Trophoblast cell (in vitro differentiated cells and primary cell): ENCODE results near the gene AKR1C2.
"Not testable (repeated sequence)": the region's sequence is repeated elsewhere in the genome, so short reads cannot be mapped to it uniquely, and the experiment has no call there.

Source experiments
- DNase-seq, 2 donors: peaks; one replicate each; pipeline ENCODE4 v3.0.0-alpha.2; 2016
- H2AFZ ChIP-seq: 2 replicates; pipeline ENCODE4 v1.6.1; 2013; ENCODE audit warnings: low read length, moderate library complexity, mild to moderate bottlenecking; ENCODE audit not compliant: insufficient read depth, poor library complexity
- H2AK5ac ChIP-seq: 2 replicates; pipeline ENCODE4 v1.6.1; 2013; ENCODE audit warnings: mild to moderate bottlenecking, low read length
- H2BK120ac ChIP-seq: 2 replicates; pipeline ENCODE4 v1.6.1; 2013; ENCODE audit warnings: low read length, mild to moderate bottlenecking, moderate library complexity; ENCODE audit not compliant: insufficient read depth, poor library complexity
- H2BK12ac ChIP-seq: 2 replicates; pipeline ENCODE4 v1.6.1; 2013; ENCODE audit warnings: mild to moderate bottlenecking, low read length, moderate library complexity
- H2BK5ac ChIP-seq: 2 replicates; pipeline ENCODE4 v1.6.1; 2013; ENCODE audit warnings: low read length, low read depth, moderate library complexity, mild to moderate bottlenecking; ENCODE audit not compliant: poor library complexity
- H3K14ac ChIP-seq: 2 replicates; pipeline ENCODE4 v1.6.1; 2013; ENCODE audit warnings: mild to moderate bottlenecking, low read length
- H3K18ac ChIP-seq: 2 replicates; pipeline ENCODE4 v1.6.1; 2013; ENCODE audit warnings: mild to moderate bottlenecking, low read length
- H3K23ac ChIP-seq: 2 replicates; pipeline ENCODE4 v1.6.1; 2013; ENCODE audit warnings: low read length
- H3K27ac ChIP-seq: 2 replicates; pipeline ENCODE4 v1.5.1; 2013; ENCODE audit warnings: low read depth, mild to moderate bottlenecking, inconsistent platforms, low read length, moderate library complexity
- H3K27me3 ChIP-seq: 2 replicates; pipeline ENCODE4 v1.6.1; 2013; ENCODE audit warnings: inconsistent platforms, mild to moderate bottlenecking, low read length, moderate library complexity; ENCODE audit not compliant: insufficient read depth
- H3K36me3 ChIP-seq, 2 experiments: 1 replicate in 1 of 2; 2 replicates in 1 of 2; pipeline ENCODE4 v1.6.1; 2013; ENCODE audit warnings: low read length in 2 of 2, mild to moderate bottlenecking in 2 of 2, moderate library complexity in 1 of 2; ENCODE audit not compliant: insufficient read depth in 2 of 2, control insufficient read depth in 1 of 2
- H3K4ac ChIP-seq: 2 replicates; pipeline ENCODE4 v1.6.1; 2013; ENCODE audit warnings: low read depth, mild to moderate bottlenecking, low read length, moderate library complexity
- H3K4me1 ChIP-seq, 2 experiments: 1 replicate in 1 of 2; 2 replicates in 1 of 2; pipeline ENCODE4 v1.6.1; 2013; ENCODE audit warnings: low read length in 2 of 2, mild to moderate bottlenecking in 2 of 2, moderate library complexity in 1 of 2; ENCODE audit not compliant: insufficient read depth in 2 of 2, control insufficient read depth in 1 of 2
- H3K4me2 ChIP-seq: 2 replicates; pipeline ENCODE4 v1.6.1; 2013; ENCODE audit warnings: inconsistent platforms, mild to moderate bottlenecking, low read length, moderate library complexity
- H3K4me3 ChIP-seq: 2 replicates; pipeline ENCODE4 v1.5.1; 2013; ENCODE audit warnings: mild to moderate bottlenecking, low read depth, low read length, inconsistent platforms
- H3K79me1 ChIP-seq: one replicate; pipeline ENCODE4 v1.6.1; 2013; ENCODE audit warnings: low read length
- H3K79me2 ChIP-seq: 2 replicates; pipeline ENCODE4 v1.6.1; 2013; ENCODE audit warnings: low read length, mild to moderate bottlenecking; ENCODE audit not compliant: control insufficient read depth, insufficient read depth, poor library complexity
- H3K9ac ChIP-seq: 2 replicates; pipeline ENCODE4 v1.6.1; 2013; ENCODE audit warnings: mild to moderate bottlenecking, low read length
- H3K9me3 ChIP-seq: 2 replicates; pipeline ENCODE4 v1.6.1; 2013; ENCODE audit warnings: low read depth, mild to moderate bottlenecking, control low read depth, inconsistent platforms, low read length; ENCODE audit not compliant: insufficient read depth
- H4K12ac ChIP-seq: 2 replicates; pipeline ENCODE4 v1.6.1; 2013; ENCODE audit warnings: low read depth, mild to moderate bottlenecking, low read length, moderate library complexity
- H4K8ac ChIP-seq: 2 replicates; pipeline ENCODE4 v1.6.1; 2013; ENCODE audit warnings: low read depth, mild to moderate bottlenecking, low read length, moderate library complexity
- H4K91ac ChIP-seq: one replicate; pipeline ENCODE4 v1.6.1; 2013; ENCODE audit warnings: low read depth, mild to moderate bottlenecking, low read length, moderate library complexity
- WGBS: extraction: QIAGEN DNeasy Blood & Tissue Kit; methylation state at CpG from one replicate; pipeline ENCODE4 v1.1.7; 2013; ENCODE audit warnings: missing lambda C conversion rate; ENCODE audit not compliant: insufficient read length, insufficient coverage; ENCODE audit errors: extremely low coverage; 5-methylcytosine and 5-hydroxymethylcytosine counted together

Gene AKR1C2

GRCh38 chr10:5008857-5009548 lies 5.3 kb upstream of the AKR1C2 start:
- not testable (repeated sequence) for H4K91ac ChIP-seq, H3K4me1 ChIP-seq, H3K27ac ChIP-seq, H3K79me2 ChIP-seq, H3K9ac ChIP-seq, H2AK5ac ChIP-seq, H3K4me2 ChIP-seq, H3K79me1 ChIP-seq, H3K23ac ChIP-seq, H2BK5ac ChIP-seq, H3K9me3 ChIP-seq, H3K27me3 ChIP-seq, H3K4ac ChIP-seq, H2BK12ac ChIP-seq, H3K14ac ChIP-seq, H3K4me3 ChIP-seq, H2AFZ ChIP-seq, H4K12ac ChIP-seq, H3K18ac ChIP-seq, H2BK120ac ChIP-seq, DNase-seq, H3K36me3 ChIP-seq, H4K8ac ChIP-seq
- no CpG with 5 or more reads among the region's 4 CpGs for WGBS

- not testable (repeated sequence) for H3K14ac ChIP-seq, H2BK12ac ChIP-seq, H3K4me2 ChIP-seq, H3K79me1 ChIP-seq, H3K27me3 ChIP-seq, H3K18ac ChIP-seq, H3K9ac ChIP-seq, H4K8ac ChIP-seq, H3K4me3 ChIP-seq, H3K4me1 ChIP-seq, H3K23ac ChIP-seq, H3K79me2 ChIP-seq, H2BK5ac ChIP-seq, H2AK5ac ChIP-seq, H4K91ac ChIP-seq, DNase-seq, H3K27ac ChIP-seq, H2BK120ac ChIP-seq, H2AFZ ChIP-seq, H3K9me3 ChIP-seq, H3K36me3 ChIP-seq, H3K4ac ChIP-seq, H4K12ac ChIP-seq
Observed at GRCh38 chr10:5004501-5004900, 844 bp upstream of the AKR1C2 start.

GRCh38 chr10:5004030-5004385 lies 351 bp upstream of the AKR1C2 start:
- not testable (repeated sequence) for DNase-seq, H3K4me2 ChIP-seq, H2AK5ac ChIP-seq, H4K91ac ChIP-seq, H3K4me3 ChIP-seq, H3K9ac ChIP-seq, H3K79me2 ChIP-seq, H3K79me1 ChIP-seq, H3K9me3 ChIP-seq, H4K8ac ChIP-seq, H3K4me1 ChIP-seq, H3K18ac ChIP-seq, H4K12ac ChIP-seq, H3K4ac ChIP-seq, H2AFZ ChIP-seq, H2BK120ac ChIP-seq, H3K27me3 ChIP-seq, H3K14ac ChIP-seq, H3K36me3 ChIP-seq, H2BK5ac ChIP-seq, H3K27ac ChIP-seq, H2BK12ac ChIP-seq, H3K23ac ChIP-seq
- no CpG with 5 or more reads among the region's 1 CpG for WGBS

GRCh38 chr10:5002013-5002727 lies 1.5 kb downstream of the AKR1C2 start:
- no peak overlapping the region for H3K9ac ChIP-seq
- no peak overlapping the region for H3K23ac ChIP-seq
- no peak overlapping the region for H2AFZ ChIP-seq
- H3K4me3 ChIP-seq: no peak overlapping the region
- WGBS: no CpG with 5 or more reads among the region's 2 CpGs
- no peaks in the 10 kb centered on the region for H3K79me1 ChIP-seq
- no peaks in the 10 kb centered on the region for H3K27me3 ChIP-seq
- no peak overlapping the region for H4K91ac ChIP-seq
- no peak for DNase-seq
- no peak overlapping the region for H2BK12ac ChIP-seq
- no peaks in the 10 kb centered on the region for H3K4me1 ChIP-seq
- H2AK5ac ChIP-seq: no peak overlapping the region
- no peaks in the 10 kb centered on the region for H3K9me3 ChIP-seq
- no peak overlapping the region for H3K18ac ChIP-seq
- H3K79me2 ChIP-seq: no peaks in the 10 kb centered on the region
- H3K4ac ChIP-seq: no peak overlapping the region
- H2BK5ac ChIP-seq: no peak overlapping the region
- H3K36me3 ChIP-seq: no peaks in the 10 kb centered on the region
- no peak overlapping the region for H3K4me2 ChIP-seq
- H4K12ac ChIP-seq: no peak overlapping the region
- H3K27ac ChIP-seq: no peak overlapping the region
- no peak overlapping the region for H4K8ac ChIP-seq
- no peak overlapping the region for H3K14ac ChIP-seq
- H2BK120ac ChIP-seq: no peak overlapping the region
